Stimulated activated CD8-positive, alpha-beta memory T cell treated with anti-CD3 and anti-CD28 coated beads, Interleukin-4, amount 100 ng/mL, for 4 hours (primary cell): ENCODE measurements around the gene OPA1.

ENCODE experiments used
- DNase-seq, 2 donors: peaks; one replicate each; pipeline ENCODE4 v3.0.0-alpha.2; 2020; ENCODE audit warnings: low read depth in 2 of 2, low spot score in 1 of 2

OPA1 gene

DNA sequence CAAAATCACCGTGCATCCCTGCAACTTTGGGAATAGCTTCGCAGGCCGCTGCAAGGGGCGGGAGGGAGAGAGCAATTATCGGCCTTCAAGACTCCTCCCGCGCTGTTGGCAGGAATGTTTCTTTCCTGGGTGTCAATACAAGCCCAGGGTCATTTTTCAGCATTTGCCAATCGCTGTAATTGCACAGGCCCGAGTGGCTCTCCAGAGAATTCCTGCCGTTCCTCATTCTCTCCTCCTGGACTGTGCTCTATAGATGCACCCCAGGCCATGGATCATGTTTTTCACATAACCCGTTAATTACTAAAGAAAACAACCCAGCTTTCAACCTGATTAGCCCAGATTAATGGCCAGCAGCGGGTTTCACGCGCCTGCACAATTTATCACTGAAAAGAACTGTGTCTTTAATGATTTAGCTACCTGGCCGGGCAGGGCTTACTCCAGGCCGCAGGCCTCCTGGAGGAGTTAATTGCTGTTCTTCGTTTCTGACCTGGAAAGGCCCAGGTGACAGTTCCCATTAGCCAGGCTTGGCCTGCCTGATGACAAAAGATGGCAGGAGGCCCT, 144.3 kb downstream of the OPA1 start:
- no peak for DNase-seq

DNA sequence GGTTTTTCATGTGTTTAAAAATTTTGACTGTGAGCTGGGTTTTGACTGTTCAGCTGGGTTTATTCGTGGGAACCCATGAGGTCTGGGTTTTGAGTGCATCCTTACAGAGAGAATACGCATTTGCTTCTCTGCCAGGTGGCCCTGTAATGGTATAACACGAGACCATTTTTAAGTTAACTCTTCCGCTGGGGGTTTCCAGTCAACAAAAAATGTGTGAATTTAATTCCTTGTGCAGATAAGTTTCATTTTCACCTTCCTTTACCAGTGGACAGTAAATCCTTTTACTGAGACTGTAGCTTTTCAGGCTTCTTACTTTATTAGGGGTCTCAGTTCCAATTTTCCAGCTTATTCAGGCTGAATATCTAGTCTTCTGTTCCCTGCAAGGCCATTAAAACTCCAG, 149.6 kb downstream of the OPA1 start:
- DNase-seq, result no peak

- DNase-seq, result no peak
Measured at GRCh38 chr3:193743702-193744047, 150.7 kb downstream of the OPA1 start.

GRCh38 chr3:193744048-193744821, 151.2 kb downstream of the OPA1 start:
- no peak for DNase-seq

GRCh38 chr3:193744822-193745684, 152.0 kb downstream of the OPA1 start:
- DNase-seq, result no peak

- DNase-seq, result no peak
Measured at GRCh38 chr3:193746832-193747231, 153.8 kb downstream of the OPA1 start.
